ENCODE measurements around the gene PYROXD2.

Gene PYROXD2

GRCh38 chr10:98414932-98415730 is at the start of gene PYROXD2:
Gene PYROXD2, minus strand, starts transcription at chr10:98415182. Its CDS starts 47 bp downstream, at chr10:98415135.
- peak; percentile 86 for DNase-seq (ENCODE audit: low spot score)

GRCh38 chr10:98463976-98464754 is 49.2 kb upstream of the PYROXD2 start:
- no peak for DNase-seq (ENCODE audit: low spot score)

- no peak for DNase-seq (ENCODE audit: low spot score)
Observed at GRCh38 chr10:98463016-98463415, 48.0 kb upstream of the PYROXD2 start.

GRCh38 chr10:98461500-98461842 is 46.5 kb upstream of the PYROXD2 start:
- no peak for DNase-seq (ENCODE audit: low spot score)

- DNase-seq (ENCODE audit: low spot score) = peak; percentile 87
Observed at GRCh38 chr10:98460837-98461499, 46.0 kb upstream of the PYROXD2 start.

- no peak for DNase-seq (ENCODE audit: low spot score)
Observed at GRCh38 chr10:98458809-98459784, 44.1 kb upstream of the PYROXD2 start.

- no peak for DNase-seq (ENCODE audit: low spot score)
Observed at GRCh38 chr10:98457721-98458120, 42.7 kb upstream of the PYROXD2 start.

- no peak for DNase-seq (ENCODE audit: low spot score)
Observed at GRCh38 chr10:98456686-98457482, 41.9 kb upstream of the PYROXD2 start.

GRCh38 chr10:98456043-98456570 is 41.1 kb upstream of the PYROXD2 start:
- DNase-seq (ENCODE audit: low spot score) = no peak

GRCh38 chr10:98453729-98454128 is 38.7 kb upstream of the PYROXD2 start:
- no peak for DNase-seq (ENCODE audit: low spot score)

- DNase-seq (ENCODE audit: low spot score) = no peak
Observed at GRCh38 chr10:98450618-98451017, 35.6 kb upstream of the PYROXD2 start.

GRCh38 chr10:98449287-98449686 is 34.3 kb upstream of the PYROXD2 start:
- no peak for DNase-seq (ENCODE audit: low spot score)

GRCh38 chr10:98446661-98447221 is 31.8 kb upstream of the PYROXD2 start, which contains the start of gene HPS1:
Gene HPS1, minus strand, starts transcription at chr10:98446935. Its CDS starts 3,695 bp downstream, at chr10:98443240.
- DNase-seq (ENCODE audit: low spot score) = peak; percentile 52

- peak; percentile 23 for DNase-seq (ENCODE audit: low spot score)
Observed at GRCh38 chr10:98446151-98446660, 31.2 kb upstream of the PYROXD2 start.

- no peak for DNase-seq (ENCODE audit: low spot score)
Observed at GRCh38 chr10:98445200-98445812, 30.3 kb upstream of the PYROXD2 start.

- no peak for DNase-seq (ENCODE audit: low spot score)
Observed at GRCh38 chr10:98444314-98445006, 29.5 kb upstream of the PYROXD2 start.

GRCh38 chr10:98438715-98439114 is 23.7 kb upstream of the PYROXD2 start:
- no peak for DNase-seq (ENCODE audit: low spot score)

- no peak for DNase-seq (ENCODE audit: low spot score)
Observed at GRCh38 chr10:98436704-98437103, 21.7 kb upstream of the PYROXD2 start.

- no peak for DNase-seq (ENCODE audit: low spot score)
Observed at GRCh38 chr10:98435178-98435577, 20.2 kb upstream of the PYROXD2 start.
